Glutamatergic neuron (in vitro differentiated cells): Measurements from ENCODE around the gene RAB20. TPM values are rescaled to one million over a fixed set of nuclear protein-coding genes. Genes with fewer than 3 reads are reported as not detected.

ENCODE experiments used
- DNase-seq: peaks from one replicate; pipeline ENCODE4 v3.0.0; 2022
- H3K27ac Mint-ChIP-seq: one replicate; pipeline ENCODE4 v1.8.0; 2020; ENCODE audit warnings: mild to moderate bottlenecking, mixed read lengths, inconsistent platforms; ENCODE audit not compliant: unreplicated experiment
- H3K27me3 Mint-ChIP-seq: one replicate; pipeline ENCODE4 v1.8.0; 2020; ENCODE audit warnings: mild to moderate bottlenecking, moderate library complexity, mixed read lengths, inconsistent platforms; ENCODE audit not compliant: unreplicated experiment
- H3K36me3 Mint-ChIP-seq: one replicate; pipeline ENCODE4 v1.8.0; 2020; ENCODE audit warnings: mild to moderate bottlenecking, mixed read lengths, inconsistent platforms; ENCODE audit not compliant: unreplicated experiment
- H3K4me1 Mint-ChIP-seq: one replicate; pipeline ENCODE4 v1.8.0; 2020; ENCODE audit warnings: mild to moderate bottlenecking, low read depth, mixed read lengths, inconsistent platforms; ENCODE audit not compliant: unreplicated experiment
- H3K4me3 Mint-ChIP-seq: one replicate; pipeline ENCODE4 v1.8.0; 2020; ENCODE audit warnings: mild to moderate bottlenecking, mixed read lengths, inconsistent platforms; ENCODE audit not compliant: unreplicated experiment
- H3K9me3 Mint-ChIP-seq: one replicate; pipeline ENCODE4 v1.8.0; 2020; ENCODE audit warnings: mild to moderate bottlenecking, moderate library complexity, mixed read lengths, inconsistent platforms; ENCODE audit not compliant: unreplicated experiment
- total RNA-seq: library from RNA; stranded (reverse); fragmentation: NEBNext Ultra II Directional; extraction: Animal tissue kit (Norgen Biotek cat#: 25700); gene quantifications from one replicate; pipeline ENCODE4 v1.2.1, GENCODE V29; 2021; ENCODE audit not compliant: unreplicated experiment
- TF ChIP-seq, protein P1 (sequence below): fragments of 200-600 bp; sonication (generic); IDR thresholded peaks from one replicate; pipeline ENCODE4 v1.5.0; 2021; ENCODE audit not compliant: partially characterized antibody, unreplicated experiment

RAB20 gene
- total RNA-seq, 1 donor from 2014 or later = 1.7 TPM

DNA sequence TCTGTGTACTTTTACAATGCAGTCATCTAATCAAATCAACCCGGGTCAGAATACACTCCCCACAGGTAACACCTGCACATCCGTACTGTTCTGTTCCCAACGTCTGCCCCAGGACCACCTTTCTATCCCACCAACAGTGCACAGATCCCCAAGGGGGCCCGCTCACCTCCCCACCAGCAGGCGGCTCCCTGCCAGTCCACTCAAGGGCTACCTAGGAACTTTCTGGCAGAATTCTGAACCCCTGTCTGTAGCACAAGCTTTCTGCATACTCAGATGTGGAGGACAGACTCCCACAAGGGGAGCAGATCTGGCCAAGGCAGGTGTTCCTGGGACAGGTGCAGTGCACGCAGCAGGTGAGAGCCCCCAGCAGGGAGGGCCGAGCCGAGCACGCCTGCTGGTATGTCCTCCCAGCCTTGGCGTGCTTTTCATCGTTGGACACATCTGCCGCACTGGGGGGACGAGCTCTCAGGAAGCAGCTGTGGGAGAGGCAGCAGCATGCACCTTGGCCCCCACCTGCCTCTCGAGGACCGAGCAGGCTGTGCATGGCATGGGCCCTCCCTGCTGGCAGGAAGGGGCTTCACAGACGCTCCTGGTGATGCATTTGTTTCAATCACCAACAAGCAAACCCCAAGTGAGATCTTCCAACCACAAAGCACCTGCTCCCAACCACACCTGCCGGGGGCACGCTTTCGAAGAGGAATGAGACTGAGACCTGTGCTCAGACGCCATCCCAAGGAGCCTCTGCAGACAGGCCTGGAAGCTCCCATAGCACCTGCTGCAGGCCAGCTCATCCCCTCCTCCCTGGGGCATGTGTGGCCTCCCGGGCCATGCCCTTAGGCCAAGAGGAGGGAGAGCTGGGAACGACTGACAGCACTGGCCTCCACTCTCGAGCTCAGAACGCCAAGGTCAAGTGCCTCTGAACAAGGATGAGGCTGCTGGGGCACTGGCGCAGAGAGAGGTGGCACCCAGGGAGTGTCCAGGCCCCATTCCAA lies 35.9 kb downstream of the RAB20 start:
- no peaks in the 10 kb centered on the region for H3K27me3 Mint-ChIP-seq
- H3K27ac Mint-ChIP-seq = no peak overlapping the region
- no peak for DNase-seq
- peaks cover 15% of the 10 kb centered on the region for H3K4me1 Mint-ChIP-seq
- TF ChIP-seq, protein P1, sequence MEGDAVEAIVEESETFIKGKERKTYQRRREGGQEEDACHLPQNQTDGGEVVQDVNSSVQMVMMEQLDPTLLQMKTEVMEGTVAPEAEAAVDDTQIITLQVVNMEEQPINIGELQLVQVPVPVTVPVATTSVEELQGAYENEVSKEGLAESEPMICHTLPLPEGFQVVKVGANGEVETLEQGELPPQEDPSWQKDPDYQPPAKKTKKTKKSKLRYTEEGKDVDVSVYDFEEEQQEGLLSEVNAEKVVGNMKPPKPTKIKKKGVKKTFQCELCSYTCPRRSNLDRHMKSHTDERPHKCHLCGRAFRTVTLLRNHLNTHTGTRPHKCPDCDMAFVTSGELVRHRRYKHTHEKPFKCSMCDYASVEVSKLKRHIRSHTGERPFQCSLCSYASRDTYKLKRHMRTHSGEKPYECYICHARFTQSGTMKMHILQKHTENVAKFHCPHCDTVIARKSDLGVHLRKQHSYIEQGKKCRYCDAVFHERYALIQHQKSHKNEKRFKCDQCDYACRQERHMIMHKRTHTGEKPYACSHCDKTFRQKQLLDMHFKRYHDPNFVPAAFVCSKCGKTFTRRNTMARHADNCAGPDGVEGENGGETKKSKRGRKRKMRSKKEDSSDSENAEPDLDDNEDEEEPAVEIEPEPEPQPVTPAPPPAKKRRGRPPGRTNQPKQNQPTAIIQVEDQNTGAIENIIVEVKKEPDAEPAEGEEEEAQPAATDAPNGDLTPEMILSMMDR = no peak
- H3K36me3 Mint-ChIP-seq = no peaks in the 10 kb centered on the region
- H3K9me3 Mint-ChIP-seq = no peaks in the 10 kb centered on the region
- no peak overlapping the region for H3K4me3 Mint-ChIP-seq

GRCh38 chr13:110524541-110525257 lies 36.8 kb downstream of the RAB20 start:
- Mint-ChIP-seq H3K27me3 (peaks cover 2% of the 10 kb centered on the region), H3K27ac (no peak overlapping the region), H3K4me1 (peaks cover 17% of the 10 kb centered on the region), H3K36me3 (no peaks in the 10 kb centered on the region), H3K9me3 (no peaks in the 10 kb centered on the region), H3K4me3 (no peak overlapping the region)
- DNase-seq = no peak
- TF ChIP-seq, protein P1 = no peak

DNA sequence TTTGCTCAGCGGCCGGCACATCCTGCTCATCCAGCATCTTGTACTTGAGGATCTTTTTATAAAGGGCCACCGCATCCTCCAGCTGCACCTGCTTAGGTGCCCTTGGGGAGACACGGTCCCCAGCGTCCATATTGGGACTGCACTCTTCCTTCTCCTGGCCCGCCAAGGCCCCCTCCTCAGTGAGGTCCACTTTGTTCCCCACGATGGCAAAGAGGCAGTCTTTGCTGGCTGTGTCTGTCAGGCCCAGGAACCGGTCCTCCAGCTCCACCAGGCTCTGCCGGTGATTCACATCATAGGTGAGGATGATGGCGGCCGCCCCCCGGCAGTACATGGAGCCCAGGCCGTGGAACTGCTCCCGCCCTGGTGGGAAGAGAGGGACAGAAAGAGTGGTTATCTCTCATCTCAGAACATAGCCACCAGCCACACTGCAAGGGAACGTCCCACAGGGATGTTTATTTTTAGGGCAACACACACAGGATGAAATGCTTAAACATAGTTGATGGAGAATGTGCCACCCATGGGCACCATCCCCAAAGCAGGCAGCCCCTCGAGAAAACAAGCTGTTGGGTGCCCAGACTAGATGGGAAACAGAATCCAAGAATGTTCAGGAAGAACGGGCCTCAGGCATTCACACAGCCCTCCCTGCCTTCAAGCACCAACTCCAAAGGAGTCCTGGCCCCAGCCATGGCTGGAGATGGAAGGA lies 37.5 kb downstream of the RAB20 start:
- TF ChIP-seq, protein P1 = no peak
- no peak for DNase-seq
- Mint-ChIP-seq H3K36me3 (no peaks in the 10 kb centered on the region), H3K27me3 (peaks cover 6% of the 10 kb centered on the region), H3K4me1 (peaks cover 19% of the 10 kb centered on the region), H3K27ac (no peak overlapping the region), H3K9me3 (peaks cover 4% of the 10 kb centered on the region), H3K4me3 (no peak overlapping the region)

DNA sequence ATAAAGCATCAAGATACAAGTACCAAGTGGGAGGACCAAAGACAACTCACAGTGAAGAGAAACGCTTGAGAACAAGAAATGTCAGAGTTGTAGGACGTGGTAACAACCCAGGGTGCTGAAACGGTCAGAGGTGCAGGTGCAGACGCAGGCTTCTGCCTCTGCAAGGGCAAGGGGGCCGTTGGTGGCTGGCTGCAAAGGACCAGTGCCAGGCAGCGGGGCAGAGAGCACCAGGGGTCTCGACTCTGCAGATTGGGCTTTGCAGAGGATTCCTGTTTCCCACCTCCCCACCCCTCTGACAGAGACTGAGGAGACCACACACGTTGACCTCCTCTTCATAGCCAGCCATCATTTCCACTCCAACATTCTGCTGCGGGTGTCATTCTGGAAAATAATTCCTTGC lies 38.3 kb downstream of the RAB20 start:
- Mint-ChIP-seq H3K9me3 (peaks cover 5% of the 10 kb centered on the region), H3K4me3 (no peak overlapping the region), H3K27ac (no peak overlapping the region), H3K36me3 (no peaks in the 10 kb centered on the region), H3K27me3 (peaks cover 6% of the 10 kb centered on the region), H3K4me1 (peaks cover 19% of the 10 kb centered on the region)
- TF ChIP-seq, protein P1 = no peak
- DNase-seq = no peak
